Endothelial cell of umbilical vein (primary cell): ENCODE results near the gene TEX19. TPM values are rescaled to one million over a fixed set of nuclear protein-coding genes. Genes with fewer than 3 reads are reported as not detected.

Source experiments
- BruUV-seq: library from RNA; stranded (reverse); fragments of 400-500 nt; replicated peaks from 2 replicates; lab custom pipeline; 2021; lab: Mats Ljungman, UMichigan
- CTCF ChIA-PET: fragments of 300-600, 350-600 bp; sonication (Branson Sonifier 250); formaldehyde crosslinking; loops from one replicate; lab custom pipeline; 2021; ENCODE audit warnings: antibody characterized with exemption, inconsistent platforms; lab: Charles Lee
- POLR2A ChIA-PET: fragments of 300-600, 350-600 bp; sonication (Branson Sonifier 250); formaldehyde crosslinking; loops from one replicate; lab custom pipeline; 2021; ENCODE audit warnings: antibody characterized with exemption, inconsistent platforms; lab: Charles Lee
- DNase-seq: peaks from one replicate; pipeline ENCODE4 v3.0.0-alpha.2; 2011; ENCODE audit warnings: low read depth, low spot score
- FAIRE-seq: peaks from 2 replicates; lab custom pipeline; 2011; peaks lifted over from hg19 to GRCh38; lab: Jason Lieb, UNC
- H2AFZ ChIP-seq: 2 replicates; pipeline ENCODE4 v1.6.0; 2012; ENCODE audit warnings: low read depth, low read length, control low read depth, inconsistent platforms
- H3K27ac ChIP-seq: 2 replicates; pipeline ENCODE4 v1.5.1; 2011; ENCODE audit warnings: low read depth, mild to moderate bottlenecking, control low read depth, low read length, moderate library complexity; ENCODE audit not compliant: insufficient read depth
- H3K27me3 ChIP-seq, 2 experiments: 2 replicates each; pipeline versions ENCODE4 v1.6.0 to v1.6.1; 2011; ENCODE audit warnings: low read length in 2 of 2, mixed read lengths in 1 of 2; ENCODE audit not compliant: control insufficient read depth in 2 of 2, insufficient read depth in 2 of 2
- H3K36me3 ChIP-seq, 2 experiments: 2 replicates in 1 of 2; 3 replicates in 1 of 2; pipeline ENCODE4 v1.5.1; 2011; ENCODE audit warnings: low read length in 2 of 2, mild to moderate bottlenecking in 1 of 2, moderate library complexity in 1 of 2; ENCODE audit not compliant: control insufficient read depth in 2 of 2, insufficient read depth in 2 of 2; ENCODE audit errors: extremely low read depth in 1 of 2
- H3K4me1 ChIP-seq: 3 replicates; pipeline ENCODE4 v1.5.1; 2011; ENCODE audit warnings: mild to moderate bottlenecking, low read length; ENCODE audit not compliant: control insufficient read depth, insufficient read depth; ENCODE audit errors: extremely low read depth
- H3K4me2 ChIP-seq: 2 replicates; pipeline ENCODE4 v1.6.1; 2011; ENCODE audit warnings: low read length, control low read depth, mixed read lengths; ENCODE audit not compliant: insufficient read depth
- H3K4me3 ChIP-seq, 3 experiments: fragments of 200-600 bp in 1 of 3; sonication (generic), shearing (Covaris generic) in 1 of 3; replicated peaks in 1 of 3; 2 replicates each; pipeline ENCODE4 v1.5.1; 2011 to 2016; ENCODE audit warnings: control low read depth in 3 of 3, low read length in 3 of 3, mild to moderate bottlenecking in 2 of 3, inconsistent platforms in 1 of 3, low read depth in 1 of 3, moderate library complexity in 1 of 3; ENCODE audit not compliant: insufficient read depth in 1 of 3
- H3K79me2 ChIP-seq: 2 replicates; pipeline ENCODE4 v1.6.0; 2012; ENCODE audit warnings: low read length, inconsistent platforms; ENCODE audit not compliant: control insufficient read depth, insufficient read depth
- H3K9ac ChIP-seq: replicated peaks from 2 replicates; pipeline ENCODE3; 2011; ENCODE audit warnings: low read length, control low read depth; ENCODE audit not compliant: insufficient read depth; ENCODE audit errors: extremely low read depth
- H3K9me1 ChIP-seq: replicated peaks from 3 replicates; pipeline ENCODE4 v1.6.0; 2011; ENCODE audit warnings: mild to moderate bottlenecking, low read length; ENCODE audit not compliant: control insufficient read depth, insufficient read depth; ENCODE audit errors: extremely low read depth
- H3K9me3 ChIP-seq: replicated peaks from 2 replicates; pipeline ENCODE4 v1.5.1; 2012; ENCODE audit warnings: low read length, inconsistent platforms; ENCODE audit not compliant: control insufficient read depth, insufficient read depth
- H4K20me1 ChIP-seq: replicated peaks from 2 replicates; pipeline ENCODE3; 2011; ENCODE audit warnings: mild to moderate bottlenecking, low read length; ENCODE audit not compliant: control insufficient read depth, insufficient read depth; ENCODE audit errors: extremely low read depth
- CTCF ChIP-seq, 2 donors: IDR thresholded peaks; 1 replicate in 1 of 2; 2 replicates in 1 of 2; pipeline ENCODE4 v1.5.1; 2011; ENCODE audit warnings: low read length in 2 of 2, mild to moderate bottlenecking in 2 of 2, moderate library complexity in 2 of 2, control low read depth in 1 of 2, inconsistent platforms in 1 of 2, low read depth in 1 of 2; ENCODE audit not compliant: insufficient read depth in 1 of 2; ENCODE audit errors: extremely low read depth in 1 of 2
- EZH2 ChIP-seq: IDR thresholded peaks from 2 replicates; pipeline ENCODE4 v1.6.1; 2012; ENCODE audit warnings: borderline replicate concordance, low read depth, mild to moderate bottlenecking, moderate library complexity, low read length, inconsistent platforms; ENCODE audit not compliant: severe bottlenecking
- FOS ChIP-seq: IDR thresholded peaks from 2 replicates; pipeline ENCODE4 v1.6.1; 2011; ENCODE audit warnings: mild to moderate bottlenecking, low read length, moderate library complexity, borderline replicate concordance; ENCODE audit not compliant: insufficient read depth
- GATA2 ChIP-seq: IDR thresholded peaks from 2 replicates; pipeline ENCODE4 v1.7.0; 2011; ENCODE audit warnings: low read depth, mild to moderate bottlenecking, moderate library complexity, mixed read lengths, low read length; ENCODE audit not compliant: insufficient read length, insufficient read depth
- JUN ChIP-seq: IDR thresholded peaks from 2 replicates; pipeline ENCODE4 v1.6.1; 2011; ENCODE audit warnings: borderline replicate concordance, low read depth; ENCODE audit not compliant: insufficient read length, insufficient read depth
- MAX ChIP-seq: IDR thresholded peaks from 2 replicates; pipeline ENCODE4 v1.6.1; 2011; ENCODE audit not compliant: insufficient read depth, insufficient read length
- POLR2A ChIP-seq: IDR thresholded peaks from 2 replicates; pipeline ENCODE4 v1.6.1; 2012; ENCODE audit warnings: low read depth, mild to moderate bottlenecking, control low read depth, low read length
- POLR2AphosphoS5 ChIP-seq: IDR thresholded peaks from 2 replicates; pipeline ENCODE4 v1.6.1; 2012; ENCODE audit warnings: low read depth, mild to moderate bottlenecking, control low read depth, low read length, moderate library complexity; ENCODE audit not compliant: insufficient read depth
- dilution Hi-C: fragments of 300-500 bp; cut with MboI; formaldehyde crosslinking; loops from one replicate; pipeline ENCODE4 v1.15.0; 2019; ENCODE audit warnings: low sequenced_read_pairs; ENCODE audit not compliant: extremely low pct_ligation_motif_present
- intact Hi-C: fragments of 100-400 bp; cut with micrococcal nuclease; formaldehyde crosslinking; loops from one replicate; pipeline ENCODE4 v1.10.0; 2022
- polyA plus RNA-seq, 4 experiments: library from polyadenylated mRNA; depleted of rRNA in 3 of 4; stranded (reverse) in 3 of 4; unstranded in 1 of 4; fragments of >200 nt; gene quantifications; 2 replicates each; pipeline versions ENCODE4 v1.2.1 to v1.2.3, GENCODE V29; 2011 to 2012; ENCODE audit warnings: missing spikeins in 1 of 4
- total RNA-seq: library from RNA; stranded (reverse); gene quantifications from 2 replicates; pipeline ENCODE4 v1.2.3, GENCODE V29; 2021

Gene TEX19
- total and polyA plus RNA-seq, 2 donors (not counting 3 experiments of a cell fraction or from before 2014, with no cell fraction given), result 0.06 TPM; not detected in 1

GRCh38 chr17:82321947-82322466 is 37.0 kb upstream of the TEX19 start:
- dilution Hi-C loops, result no loop called here
- POLR2A ChIA-PET, result no interaction called here

More at GRCh38 chr17:82321947-82322466, 37.0 kb upstream of the TEX19 start:
- DNase-seq (no peak), FAIRE-seq (no peak)
- no peak overlapping the region for H3K9ac ChIP-seq
- no TSS peak for BruUV-seq
- no peaks in the 10 kb centered on the region for H3K79me2 ChIP-seq
- no peak overlapping the region for H3K4me3 ChIP-seq
- no peaks in the 10 kb centered on the region for H3K9me1 ChIP-seq
- H3K9me3 ChIP-seq, result no peaks in the 10 kb centered on the region
- TF ChIP-seq POLR2AphosphoS5 (no peak), MAX (no peak), EZH2 (no peak), POLR2A (no peak), GATA2 (no peak), JUN (no peak), FOS (no peak), CTCF (IDR thresholded peaks at IDR 0.05; ENCODE audit: extremely low read depth in 1 of 2, insufficient read depth in 1 of 2, low read depth in 1 of 2, low read length in 2 of 2) (no peak)
- CTCF ChIA-PET, result interaction anchor here (0.6 to 2.5 kb wide), 10 partner anchors 8 to 291 kb away, joined by 3 to 26 read pairs (median 5); partner anchors contain the start of genes CSNK1D and SECTM1
- no peaks in the 10 kb centered on the region for H3K27me3 ChIP-seq
- no peaks in the 10 kb centered on the region for H3K4me1 ChIP-seq
- no peak overlapping the region for H3K27ac ChIP-seq
- no peak overlapping the region for H2AFZ ChIP-seq
- H4K20me1 ChIP-seq, result no peaks in the 10 kb centered on the region
- intact Hi-C loops, result loop anchor here (1.0 to 2.0 kb wide), 3 partner anchors 21 to 85 kb away; no protein-coding TSS in a partner anchor
- no peak overlapping the region for H3K4me2 ChIP-seq
- no peaks in the 10 kb centered on the region for H3K36me3 ChIP-seq
